Measurements from ENCODE around the gene ADAMTSL4.

ADAMTSL4 gene

DNA sequence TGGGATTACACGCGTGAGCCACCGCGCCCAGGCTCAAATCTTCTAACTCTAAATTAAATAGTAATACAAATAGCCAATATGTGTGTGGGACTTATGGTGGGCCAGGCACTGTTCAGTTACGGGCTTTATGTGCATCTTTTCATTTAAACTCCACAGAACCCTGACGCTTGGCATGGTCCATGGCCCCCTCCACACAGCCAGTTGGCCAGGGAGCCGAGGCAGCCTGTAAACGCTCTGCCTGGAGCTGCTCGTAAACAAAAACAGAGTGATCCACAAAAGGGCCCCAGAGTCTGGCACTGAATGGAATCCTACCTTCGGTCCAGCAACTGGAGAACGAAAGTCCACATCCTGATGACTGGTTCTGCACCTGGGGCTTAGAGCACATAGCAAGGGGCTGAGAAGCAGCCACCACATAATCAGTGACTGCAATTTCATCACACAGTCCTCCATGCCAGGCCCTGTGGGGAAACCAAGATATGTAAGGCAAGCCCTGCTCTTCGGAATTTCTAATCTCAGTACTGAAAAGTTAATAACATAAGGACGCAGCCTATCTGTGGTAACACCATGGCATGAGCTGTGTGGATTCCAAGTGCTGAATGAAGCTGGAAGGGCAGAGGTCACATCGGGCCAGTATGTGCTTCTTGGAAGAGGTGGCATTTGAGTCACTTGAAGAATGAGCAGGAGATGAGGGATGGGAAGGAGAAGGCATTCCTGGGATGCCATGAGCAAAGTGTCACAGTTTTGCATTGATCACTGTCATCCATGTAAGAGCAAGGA lies 13.5 kb upstream of the ADAMTSL4 start:
- H3K4me3 ChIP-seq (replicated peaks; ENCODE audit: low read depth, low read length): no peak overlapping the region
- no peak for DNase-seq (ENCODE audit: extremely low read depth, insufficient read length)
- TF ChIP-seq, protein P1, sequence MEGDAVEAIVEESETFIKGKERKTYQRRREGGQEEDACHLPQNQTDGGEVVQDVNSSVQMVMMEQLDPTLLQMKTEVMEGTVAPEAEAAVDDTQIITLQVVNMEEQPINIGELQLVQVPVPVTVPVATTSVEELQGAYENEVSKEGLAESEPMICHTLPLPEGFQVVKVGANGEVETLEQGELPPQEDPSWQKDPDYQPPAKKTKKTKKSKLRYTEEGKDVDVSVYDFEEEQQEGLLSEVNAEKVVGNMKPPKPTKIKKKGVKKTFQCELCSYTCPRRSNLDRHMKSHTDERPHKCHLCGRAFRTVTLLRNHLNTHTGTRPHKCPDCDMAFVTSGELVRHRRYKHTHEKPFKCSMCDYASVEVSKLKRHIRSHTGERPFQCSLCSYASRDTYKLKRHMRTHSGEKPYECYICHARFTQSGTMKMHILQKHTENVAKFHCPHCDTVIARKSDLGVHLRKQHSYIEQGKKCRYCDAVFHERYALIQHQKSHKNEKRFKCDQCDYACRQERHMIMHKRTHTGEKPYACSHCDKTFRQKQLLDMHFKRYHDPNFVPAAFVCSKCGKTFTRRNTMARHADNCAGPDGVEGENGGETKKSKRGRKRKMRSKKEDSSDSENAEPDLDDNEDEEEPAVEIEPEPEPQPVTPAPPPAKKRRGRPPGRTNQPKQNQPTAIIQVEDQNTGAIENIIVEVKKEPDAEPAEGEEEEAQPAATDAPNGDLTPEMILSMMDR (IDR thresholded peaks at IDR 0.05; ENCODE audit: insufficient read depth, low read length, poor library complexity, severe bottlenecking): no peak
- H3K27me3 ChIP-seq (replicated peaks; ENCODE audit: control insufficient read depth, insufficient read depth, low read length): no peaks in the 10 kb centered on the region
- no peaks in the 10 kb centered on the region for H3K36me3 ChIP-seq (ENCODE audit: control insufficient read depth, insufficient read depth, low read length)

DNA sequence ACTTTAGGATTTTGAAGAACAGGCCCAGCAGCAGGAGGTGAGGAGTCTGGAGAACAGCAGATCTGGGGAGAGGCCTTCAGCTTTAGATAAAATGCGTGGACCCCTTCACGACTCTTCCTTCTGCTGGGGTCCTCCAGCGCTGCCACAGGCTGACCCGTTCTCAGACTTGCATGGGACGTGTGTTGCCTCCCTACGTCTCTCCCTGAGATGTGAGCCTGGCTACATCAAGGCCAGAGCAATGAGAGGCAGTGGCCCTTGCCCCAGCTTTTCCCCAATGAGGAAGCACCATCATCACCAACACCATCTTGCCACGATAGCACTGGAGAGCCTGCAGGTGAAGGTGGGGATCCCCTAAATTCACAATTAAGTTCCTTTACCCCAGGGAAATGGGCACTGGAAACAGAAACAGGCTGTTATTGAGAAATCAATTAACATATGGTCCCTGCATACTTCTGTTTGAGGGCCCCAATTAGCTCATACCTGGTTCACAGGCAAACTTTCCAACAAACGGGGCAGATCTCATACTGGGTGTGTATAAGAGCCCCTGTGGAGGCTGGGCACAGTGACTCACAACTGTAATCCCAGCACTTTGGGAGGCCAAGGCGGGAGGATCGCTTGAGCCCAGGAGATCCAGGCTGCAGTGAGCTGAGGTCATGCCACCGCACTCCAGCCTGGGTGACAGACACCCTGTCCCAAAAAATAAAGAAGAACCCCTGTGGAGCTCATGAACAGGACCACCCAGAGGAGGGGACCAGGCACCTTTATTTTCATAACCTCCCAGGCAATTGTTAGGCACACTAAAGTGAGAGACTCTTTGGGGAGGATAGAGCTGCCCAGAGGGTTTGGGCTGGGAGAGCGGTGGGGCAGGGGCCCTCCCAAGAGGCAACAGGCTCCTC lies 12.1 kb upstream of the ADAMTSL4 start:
- Histone ChIP-seq H3K4me3 (replicated peaks; ENCODE audit: low read depth, low read length) (no peak overlapping the region), H3K27me3 (replicated peaks; ENCODE audit: control insufficient read depth, insufficient read depth, low read length) (no peaks in the 10 kb centered on the region), H3K36me3 (ENCODE audit: control insufficient read depth, insufficient read depth, low read length) (no peaks in the 10 kb centered on the region)
- DNase-seq (ENCODE audit: extremely low read depth, insufficient read length): no peak
- TF ChIP-seq, protein P1 (IDR thresholded peaks at IDR 0.05; ENCODE audit: insufficient read depth, low read length, poor library complexity, severe bottlenecking): no peak

DNA sequence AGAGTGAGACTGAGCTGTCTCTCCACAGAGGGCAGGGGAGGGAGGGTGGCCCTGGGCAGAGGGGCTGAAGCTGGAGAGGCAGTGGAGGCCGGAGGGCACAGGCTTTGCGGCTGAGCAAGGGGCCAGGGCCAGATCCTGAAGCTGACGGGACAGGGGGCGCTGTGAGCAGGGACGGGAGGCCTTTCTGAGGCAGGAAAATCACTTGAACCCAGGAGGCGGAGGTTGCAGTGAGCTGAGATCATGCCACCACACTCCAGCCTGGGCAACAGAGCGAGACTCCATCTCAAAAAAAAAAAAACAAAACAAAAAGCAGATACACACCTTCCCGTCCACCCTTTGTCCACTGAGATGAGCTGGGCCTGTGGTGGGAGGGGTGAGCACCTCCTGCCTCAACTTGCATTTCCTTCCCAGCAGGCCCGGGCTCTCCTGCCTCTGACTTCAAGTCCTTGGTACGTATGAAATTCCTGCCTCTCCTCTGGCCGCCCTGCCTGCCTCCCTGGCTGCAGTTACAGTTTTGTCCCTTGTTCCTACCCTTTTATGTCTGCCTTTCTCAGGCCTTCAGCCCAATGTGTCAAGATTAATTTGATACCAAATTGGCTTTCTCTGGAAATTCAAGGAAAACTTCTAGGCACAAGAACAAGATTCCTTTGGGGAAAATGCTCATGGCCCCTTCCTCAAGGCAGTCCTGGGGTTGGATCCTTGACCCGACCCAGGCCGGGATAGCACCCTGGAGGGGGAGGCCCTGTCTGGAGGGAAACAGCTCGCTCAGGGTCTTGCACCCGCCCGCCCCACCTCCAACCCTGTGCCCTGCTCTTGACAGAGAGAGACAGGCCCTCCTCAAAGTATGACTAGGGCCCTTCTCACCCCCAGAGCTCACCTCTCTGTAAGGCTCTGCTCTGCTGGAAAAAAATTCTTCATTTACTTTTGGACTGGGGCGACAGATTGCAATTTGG lies 11.2 kb upstream of the ADAMTSL4 start:
- no peak for DNase-seq (ENCODE audit: extremely low read depth, insufficient read length)

DNA sequence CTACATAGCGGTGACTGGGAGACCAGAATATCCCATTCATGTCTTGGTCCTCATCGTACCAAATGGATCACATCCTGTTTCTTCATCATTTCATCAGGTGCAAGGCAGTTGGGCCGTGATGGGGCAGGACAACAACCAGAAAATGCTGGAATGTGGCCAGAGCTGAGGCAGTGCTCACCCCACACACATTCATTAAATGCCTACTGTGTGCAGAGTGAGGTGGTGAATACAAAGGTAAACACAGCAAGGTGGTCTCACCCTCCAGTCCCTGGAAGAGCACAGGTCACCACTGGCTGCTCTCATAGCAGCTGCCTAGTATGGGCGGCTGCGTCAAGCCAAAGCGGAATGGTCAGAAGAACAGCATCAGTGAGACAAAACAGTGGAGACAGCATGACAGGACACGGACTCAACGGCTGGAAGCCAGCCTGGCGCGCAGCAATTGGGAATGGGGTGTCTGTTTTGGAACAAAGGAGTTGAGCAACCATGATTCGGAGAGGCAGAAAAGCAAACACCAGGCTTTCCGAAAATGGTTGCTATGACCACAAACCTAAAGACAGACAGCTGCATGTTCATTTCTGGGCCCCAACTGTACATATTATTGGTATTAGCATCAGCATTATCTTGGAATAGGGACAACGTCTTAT lies 5.6 kb upstream of the ADAMTSL4 start:
- DNase-seq (ENCODE audit: extremely low read depth, insufficient read length): no peak
- no peak overlapping the region for H3K4me3 ChIP-seq (replicated peaks; ENCODE audit: low read depth, low read length)
- TF ChIP-seq, protein P1 (IDR thresholded peaks at IDR 0.05; ENCODE audit: insufficient read depth, low read length, poor library complexity, severe bottlenecking): no peak
- no peaks in the 10 kb centered on the region for H3K27me3 ChIP-seq (replicated peaks; ENCODE audit: control insufficient read depth, insufficient read depth, low read length)
- H3K36me3 ChIP-seq (ENCODE audit: control insufficient read depth, insufficient read depth, low read length): no peaks in the 10 kb centered on the region

More for the DNA sequence above, 11.2 kb upstream of the ADAMTSL4 start:
- TF ChIP-seq, protein P1 (IDR thresholded peaks at IDR 0.05; ENCODE audit: insufficient read depth, low read length, poor library complexity, severe bottlenecking): no peak
- Histone ChIP-seq H3K4me3 (replicated peaks; ENCODE audit: low read depth, low read length) (no peak overlapping the region), H3K36me3 (ENCODE audit: control insufficient read depth, insufficient read depth, low read length) (no peaks in the 10 kb centered on the region), H3K27me3 (replicated peaks; ENCODE audit: control insufficient read depth, insufficient read depth, low read length) (no peaks in the 10 kb centered on the region)

DNA sequence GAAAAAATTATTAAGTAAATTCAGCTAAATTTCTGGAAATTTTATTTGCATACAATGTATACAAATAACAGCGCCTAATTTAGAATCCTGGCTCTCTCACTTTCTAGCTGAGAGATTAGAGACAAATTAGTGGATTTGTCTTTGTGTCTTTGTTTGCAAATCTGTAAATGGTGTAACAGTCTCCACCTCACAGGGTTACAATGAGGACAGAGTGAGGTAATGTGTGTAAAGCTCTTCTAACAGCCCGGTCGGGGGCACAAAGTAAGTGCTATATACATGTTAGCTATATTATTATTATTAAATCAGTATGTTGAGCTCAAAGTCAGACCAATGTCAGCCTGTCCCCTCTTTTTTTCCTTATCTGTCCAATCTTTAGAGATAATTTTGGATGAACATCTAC lies 5.0 kb upstream of the ADAMTSL4 start:
- no peak overlapping the region for H3K4me3 ChIP-seq (replicated peaks; ENCODE audit: low read depth, low read length)
- H3K27me3 ChIP-seq (replicated peaks; ENCODE audit: control insufficient read depth, insufficient read depth, low read length): no peaks in the 10 kb centered on the region
- TF ChIP-seq, protein P1 (IDR thresholded peaks at IDR 0.05; ENCODE audit: insufficient read depth, low read length, poor library complexity, severe bottlenecking): no peak
- no peaks in the 10 kb centered on the region for H3K36me3 ChIP-seq (ENCODE audit: control insufficient read depth, insufficient read depth, low read length)
- no peak for DNase-seq (ENCODE audit: extremely low read depth, insufficient read length)

Measured in GM06990 (cell line).